ENCODE results near the gene RNF213.
"Not testable (repeated sequence)": the region's sequence is repeated elsewhere in the genome, so short reads cannot be mapped to it uniquely, and the experiment has no call there.

RNF213 gene

GRCh38 chr17:80322864-80323263 is 62.2 kb downstream of the RNF213 start:
- peaks cover 3% of the 10 kb centered on the region for H3K27me3 Mint-ChIP-seq (ENCODE audit: low read depth)

DNA sequence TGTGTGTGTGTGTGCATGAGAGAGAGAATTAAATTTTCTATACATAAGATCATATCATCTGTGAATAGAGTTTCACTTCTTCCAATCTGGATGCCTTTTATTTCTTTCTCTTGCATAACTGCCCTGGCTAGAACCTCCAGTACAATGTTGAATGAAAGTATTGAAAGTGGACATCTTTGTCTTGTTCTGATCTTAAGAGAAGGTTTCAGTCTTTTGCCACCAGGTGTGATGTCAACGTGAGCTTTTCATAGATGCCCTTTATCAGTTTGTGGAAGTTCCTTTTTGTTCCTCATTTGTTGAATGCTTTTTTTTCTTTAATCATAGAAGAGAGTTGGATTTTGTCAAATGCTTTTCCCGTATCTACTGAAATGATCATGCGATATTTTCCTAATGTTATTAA is 63.3 kb downstream of the RNF213 start:
- Mint-ChIP-seq H3K9me3 (peaks cover 9% of the 10 kb centered on the region), H3K36me3 (ENCODE audit: low read depth) (peaks cover 89% of the 10 kb centered on the region), H3K27ac (no peak overlapping the region), H3K27me3 (ENCODE audit: low read depth) (peaks cover 3% of the 10 kb centered on the region), H3K4me3 (no peak overlapping the region), H3K4me1 (no peaks in the 10 kb centered on the region)
- TF ChIP-seq, protein P1, sequence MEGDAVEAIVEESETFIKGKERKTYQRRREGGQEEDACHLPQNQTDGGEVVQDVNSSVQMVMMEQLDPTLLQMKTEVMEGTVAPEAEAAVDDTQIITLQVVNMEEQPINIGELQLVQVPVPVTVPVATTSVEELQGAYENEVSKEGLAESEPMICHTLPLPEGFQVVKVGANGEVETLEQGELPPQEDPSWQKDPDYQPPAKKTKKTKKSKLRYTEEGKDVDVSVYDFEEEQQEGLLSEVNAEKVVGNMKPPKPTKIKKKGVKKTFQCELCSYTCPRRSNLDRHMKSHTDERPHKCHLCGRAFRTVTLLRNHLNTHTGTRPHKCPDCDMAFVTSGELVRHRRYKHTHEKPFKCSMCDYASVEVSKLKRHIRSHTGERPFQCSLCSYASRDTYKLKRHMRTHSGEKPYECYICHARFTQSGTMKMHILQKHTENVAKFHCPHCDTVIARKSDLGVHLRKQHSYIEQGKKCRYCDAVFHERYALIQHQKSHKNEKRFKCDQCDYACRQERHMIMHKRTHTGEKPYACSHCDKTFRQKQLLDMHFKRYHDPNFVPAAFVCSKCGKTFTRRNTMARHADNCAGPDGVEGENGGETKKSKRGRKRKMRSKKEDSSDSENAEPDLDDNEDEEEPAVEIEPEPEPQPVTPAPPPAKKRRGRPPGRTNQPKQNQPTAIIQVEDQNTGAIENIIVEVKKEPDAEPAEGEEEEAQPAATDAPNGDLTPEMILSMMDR (IDR thresholded peaks at IDR 0.05; ENCODE audit: unreplicated experiment in 3 of 3) = no peak

More at GRCh38 chr17:80322864-80323263, 62.2 kb downstream of the RNF213 start:
- H3K4me3 Mint-ChIP-seq = no peak overlapping the region
- H3K27ac Mint-ChIP-seq = no peak overlapping the region
- peaks cover 86% of the 10 kb centered on the region for H3K36me3 Mint-ChIP-seq (ENCODE audit: low read depth)
- peaks cover 9% of the 10 kb centered on the region for H3K9me3 Mint-ChIP-seq
- TF ChIP-seq, protein P1 (IDR thresholded peaks at IDR 0.05; ENCODE audit: unreplicated experiment in 3 of 3) = no peak
- H3K4me1 Mint-ChIP-seq = no peaks in the 10 kb centered on the region

DNA sequence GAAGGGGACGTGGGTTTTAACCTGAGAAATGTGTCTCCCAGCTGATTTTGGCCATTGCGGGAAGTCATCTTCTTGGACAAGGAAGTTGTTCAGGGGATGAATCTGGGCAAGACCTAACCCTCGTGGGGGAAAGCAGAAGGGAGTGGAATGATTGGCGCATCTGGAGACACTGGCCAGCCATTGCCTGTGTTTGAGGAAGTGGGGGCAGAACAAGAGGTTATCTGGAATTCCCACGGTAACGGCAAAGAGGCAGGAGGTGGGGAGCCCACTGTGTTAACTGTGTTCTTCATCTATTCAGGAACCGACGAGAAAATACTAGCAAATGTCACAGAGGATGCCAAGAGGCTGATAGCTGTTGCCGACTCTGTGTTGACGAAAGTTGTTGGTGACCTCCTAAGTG is 66.9 kb downstream of the RNF213 start:
- H3K27me3 Mint-ChIP-seq (ENCODE audit: low read depth) = peaks cover 3% of the 10 kb centered on the region
- no peak overlapping the region for H3K27ac Mint-ChIP-seq
- H3K4me3 Mint-ChIP-seq = no peak overlapping the region
- peaks cover 92% of the 10 kb centered on the region for H3K36me3 Mint-ChIP-seq (ENCODE audit: low read depth)
- H3K9me3 Mint-ChIP-seq = peaks cover 9% of the 10 kb centered on the region
- H3K4me1 Mint-ChIP-seq = no peaks in the 10 kb centered on the region
- TF ChIP-seq, protein P1 (IDR thresholded peaks at IDR 0.05; ENCODE audit: unreplicated experiment in 3 of 3) = no peak

DNA sequence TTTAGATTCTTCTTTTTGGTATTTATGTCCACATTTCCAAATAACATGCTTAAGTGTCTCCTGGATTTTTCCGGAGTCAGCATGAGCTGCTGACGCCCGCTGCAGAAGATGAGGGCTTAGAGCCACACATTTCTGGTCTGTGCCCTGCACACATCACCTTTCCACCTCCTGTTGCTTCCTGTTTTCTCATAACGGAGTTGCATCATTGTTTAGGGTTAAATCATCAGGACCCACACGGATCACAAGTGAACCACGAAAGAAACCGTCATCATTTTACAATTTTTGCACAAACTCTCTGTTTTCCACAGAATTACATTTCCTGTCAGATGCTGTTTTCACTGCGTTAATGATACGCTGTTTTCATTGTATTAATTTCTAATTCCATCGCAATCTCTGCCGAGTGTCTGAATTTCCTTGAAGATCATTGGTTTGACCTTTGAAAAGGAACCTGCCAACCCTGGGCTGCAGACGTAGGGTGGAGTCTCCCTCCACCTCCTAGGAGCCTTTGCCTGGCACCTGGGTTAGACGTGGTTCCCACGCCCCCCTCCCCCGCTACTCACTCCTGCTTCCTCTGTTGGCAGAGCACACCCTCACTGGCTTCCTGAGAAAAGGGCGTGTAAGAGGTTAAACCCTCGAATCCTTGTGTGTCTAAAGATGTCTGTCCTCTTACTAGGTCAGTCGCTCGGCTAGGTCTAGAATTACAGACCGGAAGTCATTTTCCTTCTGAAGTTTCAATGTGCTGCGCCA is 68.2 kb downstream of the RNF213 start:
- H3K4me1 Mint-ChIP-seq = no peaks in the 10 kb centered on the region
- H3K36me3 Mint-ChIP-seq (ENCODE audit: low read depth) = peaks cover 84% of the 10 kb centered on the region
- H3K27me3 Mint-ChIP-seq (ENCODE audit: low read depth) = peaks cover 3% of the 10 kb centered on the region
- no peak overlapping the region for H3K4me3 Mint-ChIP-seq
- no peak overlapping the region for H3K27ac Mint-ChIP-seq
- TF ChIP-seq, protein P1 (IDR thresholded peaks at IDR 0.05; ENCODE audit: unreplicated experiment in 3 of 3) = no peak
- peaks cover 3% of the 10 kb centered on the region for H3K9me3 Mint-ChIP-seq

DNA sequence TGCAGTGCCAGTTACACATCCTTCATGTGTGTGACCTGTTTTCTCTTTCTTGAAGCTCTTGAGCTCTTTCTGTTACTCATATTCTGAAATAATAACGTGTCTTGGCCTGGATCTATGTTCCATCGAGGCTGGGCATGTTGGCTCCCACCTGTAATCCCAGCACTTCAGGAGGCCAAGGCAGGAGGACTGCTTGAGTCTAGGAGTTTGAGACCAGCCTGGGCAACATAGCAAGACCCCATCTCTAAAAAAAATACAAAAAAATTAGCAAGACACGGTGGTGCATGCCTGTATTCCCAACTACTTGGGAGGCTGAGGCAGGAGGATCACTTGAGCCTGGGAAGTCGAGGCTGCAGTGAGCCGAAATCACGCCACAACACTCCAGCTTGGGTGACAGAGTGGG is 68.8 kb downstream of the RNF213 start:
- H3K9me3 Mint-ChIP-seq; H3K4me3 Mint-ChIP-seq; H3K27ac Mint-ChIP-seq; H3K4me1 Mint-ChIP-seq; H3K27me3 Mint-ChIP-seq (ENCODE audit: low read depth): not testable (repeated sequence)
- H3K36me3 Mint-ChIP-seq (ENCODE audit: low read depth) = peaks cover 84% of the 10 kb centered on the region

DNA sequence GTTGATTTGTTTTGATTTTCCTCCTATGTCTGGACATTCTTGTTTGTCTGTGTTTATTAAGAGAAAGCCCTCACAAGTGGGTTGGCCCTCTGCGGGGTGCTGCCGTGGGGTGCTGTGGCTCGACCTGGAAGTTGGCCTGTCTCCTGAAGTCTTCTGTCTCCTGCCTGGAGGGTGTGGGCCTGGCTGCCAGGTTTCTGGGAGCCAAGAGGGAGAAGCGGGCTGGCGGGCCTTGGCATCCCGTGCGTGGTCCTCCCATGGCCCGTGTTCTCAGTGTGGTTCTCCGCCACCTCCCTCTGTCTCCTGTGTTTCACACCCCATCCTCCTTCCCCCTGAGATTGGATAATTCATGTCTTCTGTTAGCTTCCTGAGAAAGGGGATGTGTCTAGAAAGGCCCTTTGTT is 69.6 kb downstream of the RNF213 start:
- H3K27ac Mint-ChIP-seq = no peak overlapping the region
- H3K27me3 Mint-ChIP-seq (ENCODE audit: low read depth) = peaks cover 6% of the 10 kb centered on the region

GRCh38 chr17:80330938-80331337 is 70.3 kb downstream of the RNF213 start:
- H3K4me1 Mint-ChIP-seq; H3K27ac Mint-ChIP-seq; H3K4me3 Mint-ChIP-seq; H3K27me3 Mint-ChIP-seq (ENCODE audit: low read depth); H3K9me3 Mint-ChIP-seq: not testable (repeated sequence)
- peaks cover 81% of the 10 kb centered on the region for H3K36me3 Mint-ChIP-seq (ENCODE audit: low read depth)

More for the DNA sequence above, 69.6 kb downstream of the RNF213 start:
- TF ChIP-seq, protein P1 (IDR thresholded peaks at IDR 0.05; ENCODE audit: unreplicated experiment in 3 of 3) = no peak
- Mint-ChIP-seq H3K4me3 (no peak overlapping the region), H3K4me1 (no peaks in the 10 kb centered on the region), H3K36me3 (ENCODE audit: low read depth) (peaks cover 80% of the 10 kb centered on the region), H3K9me3 (no peaks in the 10 kb centered on the region)
